Endothelial cell of hepatic sinusoid (primary cell): ENCODE data around the gene RNF148.

Source experiments
- in situ Hi-C: cut with HindIII; loops from 2 replicates; pipeline ENCODE4 v1.10.0; 2017; ENCODE audit warnings: low sequenced_read_pairs

RNF148 gene, protein sequence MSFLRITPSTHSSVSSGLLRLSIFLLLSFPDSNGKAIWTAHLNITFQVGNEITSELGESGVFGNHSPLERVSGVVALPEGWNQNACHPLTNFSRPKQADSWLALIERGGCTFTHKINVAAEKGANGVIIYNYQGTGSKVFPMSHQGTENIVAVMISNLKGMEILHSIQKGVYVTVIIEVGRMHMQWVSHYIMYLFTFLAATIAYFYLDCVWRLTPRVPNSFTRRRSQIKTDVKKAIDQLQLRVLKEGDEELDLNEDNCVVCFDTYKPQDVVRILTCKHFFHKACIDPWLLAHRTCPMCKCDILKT

DNA sequence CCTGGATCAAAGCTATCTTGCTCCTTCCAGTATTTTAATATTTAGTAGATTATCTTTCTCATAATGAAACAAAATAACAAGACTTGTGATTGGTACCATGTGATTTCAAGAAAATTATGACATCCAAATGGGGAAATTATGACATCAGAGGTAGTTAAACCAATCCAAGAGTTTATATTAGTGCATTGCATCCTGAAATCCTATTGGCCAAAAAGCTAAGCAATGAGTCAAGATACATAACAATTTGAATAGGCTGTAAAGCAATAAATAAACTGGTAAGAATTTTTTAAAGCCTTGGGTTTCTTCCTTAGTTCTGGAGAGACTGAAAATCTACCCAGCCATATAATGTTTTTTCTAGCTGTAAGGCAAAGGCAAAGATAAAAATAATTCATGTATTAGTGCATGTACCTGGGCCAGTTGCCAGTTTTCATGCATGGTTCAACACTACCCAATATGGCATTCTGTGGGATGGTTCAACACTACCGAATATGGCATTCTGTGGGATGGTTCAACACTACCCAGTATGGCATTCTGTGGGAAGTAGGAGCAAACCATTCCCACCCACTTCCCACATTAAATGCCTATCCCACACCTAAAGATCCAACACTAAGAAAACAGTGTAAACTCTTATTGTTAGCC, at the start of gene RNF148:
Gene RNF148 (minus strand): TSS at position 51 of the 639 bp plus-strand sequence. CDS start 172 bp downstream, outside the sequence.
- in situ Hi-C loops = no loop called here

DNA sequence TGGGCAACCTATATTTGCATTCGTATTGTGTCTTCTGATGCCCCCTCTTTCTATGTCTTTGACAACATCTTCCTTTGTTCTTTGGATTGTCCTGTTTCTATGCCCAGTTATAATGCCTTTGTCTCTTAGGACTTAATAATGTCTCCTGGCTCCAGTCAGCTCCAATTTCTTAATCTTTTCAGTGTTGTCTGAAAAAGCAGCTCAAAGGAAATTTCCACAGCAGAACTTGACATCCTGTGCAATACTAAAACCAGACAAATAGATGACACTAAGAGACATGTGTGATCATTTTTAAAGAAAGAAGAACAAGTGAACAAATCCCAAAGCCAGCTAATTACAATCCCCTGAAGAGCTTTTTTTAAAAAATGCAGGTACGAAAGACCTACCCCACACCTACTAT, 47.7 kb upstream of the RNF148 start:
- in situ Hi-C loops = no loop called here

DNA sequence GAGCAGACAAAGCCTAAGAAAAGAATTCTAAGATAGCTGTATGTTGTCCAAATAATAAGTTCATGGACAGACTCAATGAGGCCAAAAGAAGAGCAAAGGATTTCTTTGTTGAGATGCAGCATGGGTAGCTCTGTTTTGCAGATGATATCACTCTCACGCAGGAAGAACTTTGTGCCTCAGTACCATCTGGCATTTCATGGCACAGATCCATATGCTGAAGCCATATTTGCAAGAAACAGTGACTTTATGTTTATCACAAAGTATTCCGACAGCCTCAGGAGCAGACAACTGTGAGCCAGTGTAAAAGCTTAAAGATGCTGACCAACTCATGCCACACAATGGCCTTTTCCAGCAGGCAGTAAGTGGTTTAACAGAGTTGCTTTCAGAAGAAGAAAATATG, 45.5 kb upstream of the RNF148 start:
- in situ Hi-C loops = loop anchor here (5.0 kb wide), 1 partner anchor 36 kb away; no protein-coding TSS in a partner anchor

DNA sequence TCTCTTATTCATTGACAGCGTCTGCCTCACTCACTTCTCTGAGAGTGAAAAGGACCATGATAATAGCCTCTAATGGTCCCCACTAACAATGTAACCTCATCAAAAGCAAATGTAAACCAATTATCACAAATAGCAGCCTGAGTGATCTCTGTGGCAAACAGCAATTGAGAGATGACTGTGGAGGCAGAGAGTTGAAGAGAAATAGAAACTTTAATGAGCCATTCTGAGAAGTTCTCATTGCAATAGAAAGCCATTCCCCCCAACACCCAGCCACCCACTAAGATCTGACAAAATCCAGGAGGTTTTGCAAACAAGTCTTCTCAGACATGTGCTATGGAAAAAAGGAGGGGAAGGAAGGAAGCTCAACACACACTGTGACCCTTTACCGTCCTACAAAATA, 44.2 kb upstream of the RNF148 start:
- in situ Hi-C loops = loop anchor here (5.0 kb wide), 1 partner anchor 35 kb away; no protein-coding TSS in a partner anchor

DNA sequence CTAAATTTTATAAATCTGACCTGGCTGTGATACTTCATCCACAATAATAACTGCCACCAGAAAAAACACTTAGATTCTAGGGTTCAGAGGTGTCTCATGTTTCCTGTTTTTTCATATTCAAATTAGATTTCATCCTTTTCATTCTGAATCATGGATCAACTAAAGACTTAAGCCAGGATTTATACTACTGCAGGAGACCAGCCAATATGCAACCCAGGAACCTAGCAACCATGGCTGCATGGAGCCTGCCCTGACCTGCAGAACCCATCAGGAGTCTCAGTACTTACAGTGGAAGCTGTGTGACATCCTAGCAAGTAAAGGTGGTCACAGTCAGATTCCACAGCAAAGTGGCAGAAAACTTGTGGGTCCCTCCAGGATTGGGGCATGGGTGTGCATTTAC, 40.5 kb upstream of the RNF148 start:
- in situ Hi-C loops = no loop called here

DNA sequence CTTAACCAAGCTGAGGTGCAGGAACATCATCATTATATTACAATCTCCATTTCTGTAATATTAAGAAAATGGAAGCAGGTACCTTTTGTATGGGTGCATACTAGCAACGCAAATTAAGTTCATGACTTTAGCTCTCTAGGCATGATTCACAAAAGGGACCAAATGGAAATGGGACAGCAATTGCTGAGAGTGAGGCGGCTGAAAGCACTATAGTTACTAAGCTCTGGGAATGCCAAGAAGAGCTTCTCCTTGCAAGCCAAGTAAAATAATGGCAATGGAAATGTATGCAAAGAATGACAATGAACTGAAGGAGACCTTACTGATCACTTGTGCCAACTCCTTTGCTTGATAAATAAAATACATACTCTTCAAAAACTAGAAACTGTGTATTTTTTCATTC, 36.2 kb upstream of the RNF148 start:
- in situ Hi-C loops = no loop called here

DNA sequence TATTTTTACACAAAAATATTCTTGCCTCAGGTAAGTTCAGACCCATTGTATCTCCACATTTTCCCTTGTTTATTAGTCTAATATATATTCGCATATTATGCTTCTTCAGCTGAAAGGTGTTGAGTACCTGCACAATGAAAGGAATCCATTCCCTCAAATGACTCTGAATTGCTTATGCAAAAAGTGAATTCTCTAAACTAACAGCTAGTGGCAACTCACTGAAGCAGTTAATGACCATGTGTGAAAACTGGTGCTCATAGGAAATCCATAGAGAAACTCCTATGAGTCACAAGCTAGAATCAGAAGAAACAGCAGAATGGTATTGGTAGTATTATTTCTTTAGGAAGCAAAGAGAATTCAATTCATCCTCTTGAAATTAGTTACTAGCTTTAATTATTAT, 33.5 kb upstream of the RNF148 start:
- in situ Hi-C loops = no loop called here

DNA sequence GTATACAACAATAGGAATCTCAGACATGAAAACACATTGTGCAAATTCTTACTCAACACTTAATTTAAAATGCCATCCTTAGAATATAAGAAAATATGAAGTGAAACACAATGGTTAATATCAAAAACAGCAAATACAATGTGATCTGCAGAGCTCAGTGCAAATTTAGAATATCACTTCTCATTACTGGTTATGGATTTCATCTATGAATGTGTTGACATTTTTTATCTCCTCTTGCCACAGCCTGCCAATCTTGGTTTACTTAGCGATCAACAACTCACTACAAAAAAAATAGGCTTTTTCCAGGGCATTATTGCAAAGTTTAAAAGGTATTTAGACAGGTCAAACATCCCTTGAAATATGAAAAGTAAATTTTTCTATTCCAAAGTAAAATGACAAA, 25.0 kb upstream of the RNF148 start:
- in situ Hi-C loops = no loop called here

DNA sequence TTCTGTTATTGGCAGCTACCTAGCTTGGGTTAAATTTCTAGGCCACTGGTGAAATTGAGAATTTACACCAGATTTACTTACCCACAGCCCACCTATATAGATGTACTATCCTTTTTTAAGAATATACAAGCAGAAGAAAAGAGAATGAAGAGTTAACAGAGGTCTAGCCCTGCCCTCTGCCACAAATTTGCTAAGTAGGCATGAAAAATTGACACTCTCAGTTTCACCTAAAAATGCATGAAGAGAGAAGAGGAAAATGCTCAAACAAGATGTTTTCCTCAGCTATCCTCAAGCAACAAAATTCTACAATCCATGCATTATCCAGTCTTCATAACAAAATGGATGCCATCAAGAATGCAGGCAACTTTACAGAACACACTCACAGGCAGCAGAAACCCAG, 24.6 kb upstream of the RNF148 start:
- in situ Hi-C loops = no loop called here

DNA sequence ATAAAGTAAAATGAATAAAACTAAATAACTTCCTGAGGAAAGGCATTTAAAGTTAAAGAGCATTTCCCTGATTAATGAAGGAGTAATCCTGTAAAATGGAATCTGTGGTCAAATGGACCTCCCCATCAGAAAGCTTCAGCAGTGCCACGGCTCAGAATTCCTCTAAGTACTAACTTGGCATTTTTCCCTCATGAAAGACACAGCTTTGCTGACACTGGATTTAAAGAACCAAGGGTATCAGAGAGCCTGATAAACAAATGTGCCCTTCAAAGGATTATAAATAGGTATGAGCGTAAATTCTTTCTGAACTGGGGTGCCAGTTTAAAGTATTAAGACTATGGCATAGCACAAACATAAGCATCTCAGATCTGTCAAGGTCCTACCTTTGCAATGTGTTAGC, 24.2 kb upstream of the RNF148 start:
- in situ Hi-C loops = no loop called here

DNA sequence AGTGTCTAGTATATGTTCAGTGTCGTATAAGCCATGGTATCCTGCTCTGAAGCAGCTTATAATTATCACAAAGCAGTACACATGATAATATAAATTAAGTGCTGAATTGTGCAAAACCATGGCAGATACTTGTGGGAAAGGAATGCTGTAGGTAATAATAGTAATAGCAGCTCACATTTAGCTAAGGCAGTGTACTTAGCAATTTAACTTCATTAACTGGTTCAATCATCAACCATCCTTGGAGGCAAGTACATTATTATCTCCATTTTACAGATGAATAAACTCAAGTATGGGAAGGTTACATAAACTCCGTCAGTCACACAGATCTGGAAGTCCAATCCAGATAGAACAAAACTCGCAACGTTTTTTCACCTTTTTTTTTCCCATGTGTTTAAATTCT, 21.6 kb upstream of the RNF148 start:
- in situ Hi-C loops = no loop called here

DNA sequence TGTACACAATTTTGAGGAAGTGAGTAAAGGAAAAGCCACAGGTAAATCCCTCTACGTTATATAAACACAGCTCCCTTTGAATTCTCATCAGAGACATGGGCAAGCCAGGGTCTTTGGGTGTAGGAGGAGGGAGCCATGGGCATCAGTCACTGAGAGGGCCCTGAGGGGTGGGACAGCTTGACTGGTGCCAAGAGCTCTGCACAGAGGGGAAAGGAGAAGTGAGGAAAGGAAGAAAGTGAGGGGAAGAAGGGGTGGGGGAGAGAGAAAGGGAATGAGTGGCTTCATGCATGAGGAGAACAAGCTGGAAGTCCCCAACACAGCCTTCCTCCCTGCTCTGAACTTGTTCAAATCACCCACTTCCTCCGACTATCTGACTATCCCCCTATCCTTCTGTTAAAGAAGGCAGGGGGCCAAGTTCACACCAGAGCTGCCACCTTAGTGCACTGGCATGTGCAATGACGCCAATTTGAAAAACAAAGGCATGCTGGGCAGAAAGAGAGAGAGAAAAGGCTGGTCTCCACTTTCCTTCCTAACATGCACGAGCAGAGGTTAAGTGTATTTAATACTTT, 16.4 kb upstream of the RNF148 start:
- in situ Hi-C loops = no loop called here

DNA sequence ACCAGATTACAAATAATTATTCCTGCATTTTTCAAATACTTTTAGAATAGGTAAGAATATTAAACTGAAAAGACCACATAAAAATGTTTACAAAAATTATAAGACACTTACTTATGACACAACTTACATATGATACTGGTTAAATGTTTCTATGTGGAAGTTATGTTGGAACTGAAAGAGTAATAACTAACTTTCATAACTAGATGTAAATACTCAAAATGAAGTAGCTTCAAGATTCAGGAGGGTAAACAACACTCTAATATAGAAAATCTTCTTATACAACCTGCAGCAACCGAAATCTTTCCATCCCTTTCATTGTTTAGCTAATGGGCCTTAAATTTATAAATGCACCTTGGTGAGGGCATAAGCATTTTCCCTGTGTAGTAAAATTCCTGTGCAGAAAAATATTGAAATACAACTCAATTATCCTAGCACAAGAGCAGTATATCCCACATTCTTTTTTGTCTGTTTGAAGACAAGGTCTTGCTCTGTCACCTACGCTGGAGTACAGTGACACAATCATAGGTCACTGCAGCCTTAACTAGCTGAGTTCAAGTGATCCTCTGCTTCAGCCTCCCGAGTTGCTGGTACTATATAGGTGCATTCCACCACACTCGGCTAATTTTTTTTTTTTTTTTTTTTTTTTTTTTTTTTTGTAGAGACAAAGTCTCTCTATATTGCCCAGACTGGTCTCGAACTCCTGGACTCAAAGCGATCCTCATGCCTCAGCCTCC, 14.8 kb upstream of the RNF148 start:
- in situ Hi-C loops = no loop called here

DNA sequence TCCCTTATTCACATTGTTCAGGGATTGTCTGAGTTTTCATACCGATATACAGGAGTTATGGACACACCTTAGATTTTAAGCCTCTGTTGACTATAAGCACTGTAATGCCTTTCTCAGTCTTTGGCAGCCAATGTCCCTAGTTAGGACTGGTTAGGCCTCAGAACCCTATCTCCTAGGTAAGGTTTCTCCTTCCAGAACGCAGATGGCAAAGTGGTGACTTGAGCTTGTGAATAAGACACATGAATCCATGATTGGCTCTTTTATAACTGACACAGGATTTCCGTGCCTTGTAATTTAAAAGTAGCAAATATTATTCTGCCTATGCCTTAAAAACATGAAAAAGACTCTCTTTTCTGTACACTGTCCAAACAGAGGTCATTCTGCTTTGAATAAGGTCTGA, 12.5 kb upstream of the RNF148 start:
- in situ Hi-C loops = no loop called here

DNA sequence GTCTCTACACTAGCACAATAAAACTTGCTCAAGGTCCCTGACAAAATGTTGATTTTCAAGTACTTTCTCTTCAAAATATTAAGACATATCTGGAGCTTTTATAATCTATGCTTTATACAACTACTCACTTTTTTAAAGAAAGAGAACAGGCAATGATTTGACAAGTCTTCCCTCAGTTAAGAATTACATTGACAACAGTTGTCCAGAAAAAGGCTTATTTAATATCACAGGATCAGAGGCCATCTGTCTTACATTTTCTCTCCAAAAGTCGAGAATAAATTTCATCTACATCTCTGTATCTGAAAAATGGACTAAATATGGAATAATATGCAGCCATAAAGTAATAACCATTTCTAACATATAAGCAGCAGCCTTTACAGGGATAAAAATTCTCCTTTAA, 8.2 kb upstream of the RNF148 start:
- in situ Hi-C loops = loop anchor here (5.0 kb wide), 1 partner anchor 36 kb away; no protein-coding TSS in a partner anchor

DNA sequence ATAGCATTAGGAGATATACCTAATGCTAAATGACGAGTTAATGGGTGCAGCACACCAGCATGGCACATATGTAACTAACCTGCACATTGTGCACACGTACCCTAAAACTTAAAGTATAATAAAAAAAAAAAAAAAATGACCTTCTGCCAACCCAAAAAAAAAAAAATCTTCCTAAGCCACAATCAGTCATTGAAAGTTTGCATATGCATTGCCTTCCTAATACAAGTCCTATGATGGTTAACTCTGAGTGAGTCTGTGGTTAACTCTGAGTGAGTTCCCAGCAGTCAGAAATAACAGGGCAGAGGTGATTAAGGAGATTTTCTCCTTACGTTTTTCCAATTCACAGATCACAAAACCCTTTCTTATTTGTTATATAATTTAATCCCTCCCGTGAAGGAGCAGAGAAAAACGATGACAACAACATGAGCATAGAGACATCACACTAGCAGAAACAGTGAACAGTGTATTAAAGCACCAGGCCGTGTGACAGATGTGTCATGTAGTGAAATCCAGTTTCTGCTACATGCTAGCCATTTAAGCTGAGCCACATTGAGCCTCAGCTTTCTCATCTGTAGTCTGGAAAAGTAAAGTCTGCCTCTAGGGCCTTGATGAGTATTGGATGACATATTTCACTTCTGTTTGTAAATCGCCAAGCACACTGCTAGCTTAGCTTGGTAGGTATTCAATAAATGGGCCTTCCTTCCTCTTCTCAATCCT, 7.4 kb upstream of the RNF148 start:
- in situ Hi-C loops = loop anchor here (5.0 kb wide), 1 partner anchor 37 kb away; no protein-coding TSS in a partner anchor

DNA sequence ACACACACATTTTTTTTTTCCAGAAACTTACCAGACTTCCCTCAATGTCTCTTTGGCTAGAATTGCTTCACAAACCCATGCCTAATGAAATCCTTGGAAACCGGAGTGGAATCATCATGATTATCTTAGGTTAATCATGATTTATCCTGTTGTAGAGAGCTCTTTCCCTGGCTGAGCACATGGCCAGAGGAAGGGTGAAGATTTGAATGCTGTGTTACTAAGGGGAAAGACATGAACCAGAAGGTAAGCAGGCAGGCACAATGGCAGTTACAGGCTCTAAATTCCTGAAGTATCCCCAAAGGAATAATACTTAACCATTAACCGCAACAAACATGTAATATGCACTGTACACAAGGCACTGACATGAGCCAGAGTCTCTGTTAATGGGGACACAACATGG, 4.1 kb upstream of the RNF148 start:
- in situ Hi-C loops = no loop called here

DNA sequence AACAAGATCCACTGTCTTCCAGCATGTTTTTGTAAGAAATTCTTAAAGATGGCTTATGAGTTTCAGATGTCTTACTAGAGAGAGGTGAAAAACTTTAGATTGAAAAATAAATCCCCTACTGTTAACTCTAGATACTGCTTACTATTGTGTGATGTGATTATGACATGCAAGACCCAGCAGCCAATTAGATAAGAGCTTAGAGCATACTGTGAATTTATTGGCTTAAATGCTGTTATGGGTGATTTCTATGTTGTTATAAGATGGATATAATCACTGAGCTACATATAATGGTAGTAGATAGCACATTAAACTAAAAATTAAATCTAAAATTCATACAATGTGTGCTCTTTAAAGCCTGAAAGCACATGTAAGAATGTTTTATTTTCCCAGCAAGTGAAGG, 3.7 kb downstream of the RNF148 start, which contains the start of gene RNF133:
Gene RNF133 (minus strand): TSS at position 101 of the 400 bp plus-strand sequence. CDS start 199 bp downstream, outside the sequence.
- in situ Hi-C loops = no loop called here

DNA sequence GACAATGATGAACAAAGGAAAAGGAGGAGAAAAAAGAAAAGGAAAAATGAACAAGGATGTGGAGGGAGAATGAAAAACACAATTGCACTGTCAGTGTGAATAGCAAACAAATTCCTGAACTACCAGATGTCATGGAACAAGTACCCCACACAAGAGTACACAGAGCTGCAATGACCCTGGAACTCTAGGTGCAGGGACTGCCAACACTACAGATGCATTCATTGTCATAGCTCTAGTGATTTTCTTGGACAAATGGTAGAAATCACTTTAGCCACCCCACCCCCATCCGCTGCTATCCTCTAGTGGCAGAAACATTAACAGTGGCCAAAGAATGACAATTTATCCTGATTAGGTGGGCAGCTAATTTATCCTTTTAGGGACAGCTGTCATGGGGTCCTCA, 6.9 kb downstream of the RNF148 start:
- in situ Hi-C loops = no loop called here

DNA sequence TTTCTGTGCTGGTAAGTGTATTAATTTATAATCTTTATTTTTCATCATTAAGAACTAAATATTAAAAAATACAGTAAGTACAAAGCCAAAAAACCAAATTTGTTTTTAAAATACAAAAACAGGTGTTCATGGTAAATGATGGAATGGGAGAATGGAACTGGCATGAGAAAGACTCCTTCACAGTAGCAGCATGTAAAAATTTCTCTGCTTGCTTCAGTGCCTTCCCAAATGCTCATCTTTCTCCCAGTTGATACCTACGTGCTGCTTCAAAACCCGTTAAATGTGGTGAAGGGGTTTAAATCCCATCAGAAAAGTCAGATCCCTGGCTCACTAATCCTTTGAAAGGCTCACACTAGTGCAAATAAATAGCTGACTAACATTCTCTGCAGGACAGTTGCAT, 8.0 kb downstream of the RNF148 start:
- in situ Hi-C loops = no loop called here
